Subcutaneous adipose tissue (tissue), 4 donors: Measurements from ENCODE around the gene ZNF22. TPM values are rescaled to one million over a fixed set of nuclear protein-coding genes. Genes with fewer than 3 reads are reported as not detected.

Experiments
- total RNA-seq, 4 donors: library from RNA; depleted of rRNA; stranded (reverse); fragments of >200 nt; gene quantifications; one replicate each; pipeline ENCODE4 v1.1.0, GENCODE V29; 2016
- TF ChIP-seq, protein P1 (sequence below): fragments of 450-650 bp; IDR thresholded peaks from one replicate; pipeline ENCODE4 v1.5.1; 2016; ENCODE audit warnings: low read depth, mild to moderate bottlenecking, control low read depth, antibody characterized with exemption, moderate library complexity

ZNF22 gene
- total RNA-seq, 4 donors from 2014 or later: 34.7 to 85.9 (median 46.6) TPM

DNA sequence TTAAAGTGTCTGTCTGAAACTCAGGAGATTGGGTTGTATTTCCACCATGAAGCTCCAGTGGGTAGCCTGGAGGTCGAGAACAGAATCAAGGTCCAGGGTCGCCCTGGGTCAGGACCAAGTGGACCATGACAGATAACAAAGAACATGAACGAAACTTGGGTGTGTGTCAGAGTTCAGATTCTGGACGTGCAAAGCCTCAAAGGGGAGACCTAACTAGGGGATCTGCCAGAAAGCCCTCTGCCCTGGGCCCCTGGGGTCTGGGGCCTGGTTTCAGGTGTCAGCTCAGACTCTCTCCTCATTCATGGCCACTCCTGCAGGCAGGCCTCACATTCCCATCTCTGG, 39.5 kb upstream of the ZNF22 start:
- TF ChIP-seq, protein P1, sequence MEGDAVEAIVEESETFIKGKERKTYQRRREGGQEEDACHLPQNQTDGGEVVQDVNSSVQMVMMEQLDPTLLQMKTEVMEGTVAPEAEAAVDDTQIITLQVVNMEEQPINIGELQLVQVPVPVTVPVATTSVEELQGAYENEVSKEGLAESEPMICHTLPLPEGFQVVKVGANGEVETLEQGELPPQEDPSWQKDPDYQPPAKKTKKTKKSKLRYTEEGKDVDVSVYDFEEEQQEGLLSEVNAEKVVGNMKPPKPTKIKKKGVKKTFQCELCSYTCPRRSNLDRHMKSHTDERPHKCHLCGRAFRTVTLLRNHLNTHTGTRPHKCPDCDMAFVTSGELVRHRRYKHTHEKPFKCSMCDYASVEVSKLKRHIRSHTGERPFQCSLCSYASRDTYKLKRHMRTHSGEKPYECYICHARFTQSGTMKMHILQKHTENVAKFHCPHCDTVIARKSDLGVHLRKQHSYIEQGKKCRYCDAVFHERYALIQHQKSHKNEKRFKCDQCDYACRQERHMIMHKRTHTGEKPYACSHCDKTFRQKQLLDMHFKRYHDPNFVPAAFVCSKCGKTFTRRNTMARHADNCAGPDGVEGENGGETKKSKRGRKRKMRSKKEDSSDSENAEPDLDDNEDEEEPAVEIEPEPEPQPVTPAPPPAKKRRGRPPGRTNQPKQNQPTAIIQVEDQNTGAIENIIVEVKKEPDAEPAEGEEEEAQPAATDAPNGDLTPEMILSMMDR: no peak

DNA sequence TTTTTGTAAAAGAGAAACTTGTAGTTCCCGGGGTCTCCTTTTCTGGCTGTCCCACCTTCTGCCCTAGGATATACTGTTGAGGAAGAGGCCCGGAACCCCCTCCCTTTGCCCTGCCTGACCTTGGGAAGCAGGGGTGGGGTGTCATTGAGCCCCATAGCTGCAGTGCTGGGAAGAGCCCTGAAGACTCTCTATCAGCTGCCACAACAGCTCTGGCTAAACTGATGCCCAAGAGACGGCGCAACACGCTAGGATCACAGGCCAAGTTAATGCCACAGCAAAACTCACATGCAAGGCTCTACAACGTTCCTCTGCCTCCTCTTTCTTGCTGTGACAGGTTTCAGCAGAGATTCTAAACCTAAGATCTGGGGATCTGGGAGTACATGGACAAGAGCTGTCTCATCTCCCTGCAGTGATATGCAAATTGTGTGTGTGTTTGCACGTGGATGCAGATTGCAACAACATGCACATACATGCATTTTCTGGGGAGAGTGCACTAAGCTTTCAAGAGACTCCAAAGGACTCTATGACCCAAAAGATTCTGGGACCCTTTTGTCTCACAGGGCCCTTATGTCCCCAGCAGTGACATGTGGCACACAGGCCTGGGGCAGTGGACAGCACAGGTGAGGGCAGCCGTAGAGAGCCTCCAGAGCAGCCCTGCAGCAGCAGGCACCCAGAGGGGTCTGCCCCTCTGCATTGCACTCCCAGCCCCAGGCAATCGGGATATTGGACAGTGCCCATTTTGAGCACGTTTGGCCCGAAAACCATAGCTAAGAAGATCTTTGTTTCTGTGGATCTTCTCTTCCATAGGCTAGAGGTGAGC, 38.6 kb upstream of the ZNF22 start:
- TF ChIP-seq, protein P1: no peak

DNA sequence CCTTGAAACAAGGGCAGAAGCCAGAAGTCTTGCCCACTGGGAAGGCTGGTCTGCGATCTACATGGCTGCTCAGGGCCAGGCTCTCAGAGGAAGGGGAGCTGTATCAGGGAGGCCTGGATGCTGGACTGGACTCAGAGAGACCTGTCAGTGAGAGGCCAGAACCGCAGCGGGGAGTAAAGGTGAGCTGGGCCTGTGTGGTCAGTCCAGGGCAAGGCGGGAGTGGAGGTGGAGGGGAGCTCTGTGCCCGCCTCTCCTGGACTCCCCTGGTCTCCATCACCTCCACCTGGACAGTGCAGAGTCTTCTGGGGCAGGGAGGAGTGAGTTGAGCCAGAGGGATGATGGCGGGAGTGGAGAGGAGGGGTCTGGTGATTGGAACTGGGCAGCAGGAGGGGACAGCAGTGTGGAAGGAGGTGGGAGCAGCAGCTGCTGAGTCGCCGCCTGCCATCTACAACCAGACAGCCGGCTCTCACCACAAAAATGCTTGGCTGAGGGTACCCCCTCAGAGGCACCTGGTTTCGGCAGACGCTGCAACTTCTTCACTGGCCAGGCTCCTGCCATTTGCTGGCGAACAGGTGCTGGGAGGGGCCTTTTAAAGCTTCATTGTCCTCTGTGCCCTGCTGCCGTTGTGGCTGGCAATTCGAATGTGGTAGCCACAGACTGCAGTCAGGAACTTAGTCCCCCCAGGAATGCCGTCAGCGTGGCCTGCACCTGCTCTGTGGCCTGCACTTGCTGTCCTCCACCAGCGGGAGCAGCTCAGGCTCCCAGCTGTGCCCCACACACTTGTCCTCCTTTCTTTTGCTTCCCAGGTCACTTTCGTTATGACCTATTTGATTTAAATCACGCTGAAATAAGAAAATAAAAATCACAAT, 37.6 kb upstream of the ZNF22 start:
- TF ChIP-seq, protein P1: no peak

DNA sequence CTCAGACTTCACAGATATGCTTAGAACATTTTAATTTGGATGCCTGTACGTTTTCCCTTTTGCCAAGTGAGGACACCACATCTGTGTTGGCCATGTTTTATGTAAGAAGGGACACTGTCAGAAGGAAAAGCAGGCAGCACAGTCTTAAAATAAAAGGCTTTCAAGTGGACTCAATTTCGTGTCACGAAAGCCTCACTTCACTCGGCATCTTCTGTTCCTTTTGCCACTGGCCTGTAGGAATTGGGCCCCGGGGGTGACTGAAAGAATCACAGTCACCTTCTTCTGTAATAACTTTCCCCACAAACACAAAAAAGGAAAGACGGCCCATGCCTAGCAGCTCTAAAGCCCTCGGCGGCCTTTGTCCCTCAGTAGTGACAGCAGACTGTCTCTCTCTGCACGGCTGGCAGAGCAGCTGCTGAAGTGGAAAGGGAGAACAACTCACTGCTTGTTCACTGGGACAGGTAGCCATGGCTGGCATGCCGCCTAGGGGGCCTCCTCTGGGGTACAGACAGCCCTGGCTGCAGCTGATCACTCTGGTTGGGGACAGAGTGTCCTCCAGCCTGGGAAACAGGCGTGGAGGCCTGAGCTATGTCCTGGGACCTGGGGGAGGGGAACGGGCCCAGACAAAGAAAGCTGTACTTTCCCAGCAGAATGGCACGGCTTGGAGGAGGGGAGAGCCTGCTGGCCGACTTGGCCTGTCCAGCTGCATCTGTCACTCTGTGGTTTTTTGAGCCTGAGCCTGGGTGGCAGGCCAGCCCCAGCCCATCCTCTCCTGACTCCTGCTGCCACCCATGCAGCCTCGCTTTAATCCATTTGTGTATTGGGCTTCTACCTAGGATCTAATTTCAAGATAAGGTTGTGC, 36.7 kb upstream of the ZNF22 start:
- TF ChIP-seq, protein P1: no peak

DNA sequence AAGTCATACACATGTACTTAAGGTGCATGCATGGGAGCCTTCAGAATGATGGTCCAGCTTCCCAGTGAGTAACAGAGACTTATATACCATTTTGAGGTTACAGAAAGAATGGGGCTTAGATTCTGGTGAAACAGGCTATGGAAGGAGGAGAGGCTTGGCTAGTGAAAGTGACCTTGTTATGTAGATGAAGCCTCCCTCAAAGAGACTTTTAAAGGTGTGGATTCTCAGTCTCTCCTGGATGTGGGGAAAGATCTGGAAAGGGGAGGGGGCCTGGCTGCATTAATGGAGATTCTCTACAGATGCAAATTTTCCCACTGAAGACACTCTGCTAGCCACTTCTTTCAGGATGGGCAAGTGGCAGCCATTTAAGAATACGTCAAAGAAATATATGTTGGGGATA, 35.6 kb upstream of the ZNF22 start:
- TF ChIP-seq, protein P1: no peak

DNA sequence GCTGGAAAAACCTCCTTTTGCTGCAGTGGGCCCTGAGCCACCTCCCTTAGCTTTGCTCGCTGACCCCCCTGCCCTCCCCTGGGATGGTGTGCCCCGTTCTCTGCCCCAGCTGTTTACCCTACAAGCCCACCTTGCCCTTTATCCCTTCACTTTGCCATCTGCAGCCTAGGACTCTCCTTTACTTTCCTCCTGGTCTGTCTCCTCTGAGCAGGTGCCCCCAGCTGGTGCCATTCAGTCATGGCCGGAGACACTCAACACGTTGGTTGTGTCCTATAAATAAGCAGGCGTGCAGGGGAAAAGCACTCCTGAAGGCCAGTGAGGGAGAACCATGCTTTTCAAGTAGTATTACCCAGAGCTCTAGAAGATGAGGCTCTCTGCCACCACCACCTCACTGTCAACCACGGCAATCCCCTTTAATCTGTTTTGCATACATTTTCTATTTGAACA, 35.0 kb upstream of the ZNF22 start:
- TF ChIP-seq, protein P1: no peak
